ENCODE data around the gene TOMM20L.
"Not testable (repeated sequence)": the region's sequence is repeated elsewhere in the genome, so short reads cannot be mapped to it uniquely, and the experiment has no call there.

TOMM20L gene

DNA sequence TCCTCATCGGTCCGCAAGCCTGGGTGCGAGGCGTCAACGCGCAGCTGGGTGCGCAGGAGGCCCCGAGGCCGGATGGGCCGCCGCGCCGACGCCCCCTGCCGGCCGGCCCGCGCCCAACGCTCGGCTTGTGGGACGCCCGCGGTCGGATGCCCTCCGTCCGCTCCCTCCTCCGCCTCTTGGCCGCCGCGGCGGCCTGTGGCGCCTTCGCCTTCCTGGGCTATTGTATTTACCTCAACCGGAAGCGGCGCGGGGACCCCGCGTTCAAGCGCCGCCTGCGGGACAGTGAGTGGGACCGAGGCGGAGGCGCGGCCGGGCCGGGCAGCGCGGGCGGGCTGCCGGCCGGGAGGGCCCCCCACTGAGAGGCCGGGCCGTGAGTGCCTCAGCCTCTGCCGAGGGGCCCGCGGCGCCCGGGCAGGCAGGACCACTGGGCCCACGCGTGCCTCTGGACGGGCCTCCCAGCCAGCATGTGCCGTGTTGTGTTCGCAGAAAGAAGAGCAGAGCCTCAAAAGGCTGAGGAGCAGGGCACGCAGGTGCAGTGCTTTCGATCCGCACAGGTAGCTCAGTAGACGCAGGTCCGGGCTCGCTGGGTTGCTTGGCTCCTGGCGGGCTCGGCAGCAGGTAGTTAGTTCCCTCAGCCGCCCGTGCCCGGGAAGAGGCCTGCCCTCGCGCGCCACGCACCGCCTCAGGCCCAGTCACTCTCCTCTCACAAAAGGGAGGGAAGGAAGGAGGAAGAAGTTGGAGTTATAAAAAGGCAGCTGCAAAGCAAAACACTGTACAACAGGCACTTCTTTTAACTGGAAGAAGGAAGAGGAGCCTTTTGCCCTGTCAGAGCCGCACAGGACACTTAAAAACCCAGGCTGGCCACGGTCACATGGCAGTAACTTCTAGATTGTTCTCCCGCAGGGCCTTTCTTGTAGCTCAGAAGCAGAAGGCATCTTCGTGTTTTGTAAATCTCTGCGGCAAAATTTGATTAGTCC is at the start of gene TOMM20L:
Gene TOMM20L (plus strand): TSS at position 119 of the 977 bp plus-strand sequence. CDS start 28 bp downstream, at position 147.
- peak within 1 kb of the TSS; percentile 55 for H3K4me3 ChIP-seq (ENCODE audit: low read length)
- TF ChIP-seq, protein P1, sequence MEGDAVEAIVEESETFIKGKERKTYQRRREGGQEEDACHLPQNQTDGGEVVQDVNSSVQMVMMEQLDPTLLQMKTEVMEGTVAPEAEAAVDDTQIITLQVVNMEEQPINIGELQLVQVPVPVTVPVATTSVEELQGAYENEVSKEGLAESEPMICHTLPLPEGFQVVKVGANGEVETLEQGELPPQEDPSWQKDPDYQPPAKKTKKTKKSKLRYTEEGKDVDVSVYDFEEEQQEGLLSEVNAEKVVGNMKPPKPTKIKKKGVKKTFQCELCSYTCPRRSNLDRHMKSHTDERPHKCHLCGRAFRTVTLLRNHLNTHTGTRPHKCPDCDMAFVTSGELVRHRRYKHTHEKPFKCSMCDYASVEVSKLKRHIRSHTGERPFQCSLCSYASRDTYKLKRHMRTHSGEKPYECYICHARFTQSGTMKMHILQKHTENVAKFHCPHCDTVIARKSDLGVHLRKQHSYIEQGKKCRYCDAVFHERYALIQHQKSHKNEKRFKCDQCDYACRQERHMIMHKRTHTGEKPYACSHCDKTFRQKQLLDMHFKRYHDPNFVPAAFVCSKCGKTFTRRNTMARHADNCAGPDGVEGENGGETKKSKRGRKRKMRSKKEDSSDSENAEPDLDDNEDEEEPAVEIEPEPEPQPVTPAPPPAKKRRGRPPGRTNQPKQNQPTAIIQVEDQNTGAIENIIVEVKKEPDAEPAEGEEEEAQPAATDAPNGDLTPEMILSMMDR (conservative IDR thresholded peaks at IDR 0.05; ENCODE audit: low read length): no peak; the same call in 1 of the 2 replicates
- peak; percentile 50 for DNase-seq (ENCODE audit: low read depth)

DNA sequence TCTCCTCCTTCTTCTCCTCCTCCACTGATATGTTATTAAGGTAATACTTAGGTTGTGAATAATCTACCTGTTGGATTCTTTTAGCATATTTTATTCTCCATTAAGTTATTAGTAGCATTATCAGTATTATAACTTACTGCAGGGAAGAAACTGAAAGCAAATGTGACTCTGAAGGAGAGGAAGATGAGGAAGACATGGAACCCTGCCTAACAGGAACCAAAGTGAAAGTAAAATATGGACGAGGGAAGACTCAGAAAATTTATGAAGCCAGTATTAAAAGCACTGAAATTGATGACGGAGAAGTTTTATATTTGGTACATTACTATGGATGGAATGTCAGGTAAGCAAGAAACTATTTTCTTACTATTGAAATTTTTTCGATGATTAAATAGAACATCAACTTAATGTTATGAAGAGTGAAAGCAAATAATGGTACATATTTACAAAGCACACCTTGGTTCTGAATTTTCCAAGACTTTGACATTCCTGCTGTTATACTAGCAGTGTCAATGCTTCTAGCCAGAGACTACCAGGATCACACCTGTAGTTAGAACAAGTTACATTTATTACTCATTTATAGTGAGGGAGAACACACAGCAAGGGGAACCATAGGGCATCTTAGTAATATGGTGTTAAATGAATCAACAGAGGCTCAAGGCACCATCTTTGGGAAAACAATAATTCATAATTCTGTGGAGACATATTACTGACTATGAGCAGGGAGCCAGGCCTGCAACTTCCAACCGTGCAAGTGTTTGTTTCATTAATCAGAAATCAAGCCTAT is 42.0 kb upstream of the TOMM20L start:
- TF ChIP-seq, protein P1 (conservative IDR thresholded peaks at IDR 0.05; ENCODE audit: low read length): no peak
- DNase-seq (ENCODE audit: low read depth): peak; percentile 1

DNA sequence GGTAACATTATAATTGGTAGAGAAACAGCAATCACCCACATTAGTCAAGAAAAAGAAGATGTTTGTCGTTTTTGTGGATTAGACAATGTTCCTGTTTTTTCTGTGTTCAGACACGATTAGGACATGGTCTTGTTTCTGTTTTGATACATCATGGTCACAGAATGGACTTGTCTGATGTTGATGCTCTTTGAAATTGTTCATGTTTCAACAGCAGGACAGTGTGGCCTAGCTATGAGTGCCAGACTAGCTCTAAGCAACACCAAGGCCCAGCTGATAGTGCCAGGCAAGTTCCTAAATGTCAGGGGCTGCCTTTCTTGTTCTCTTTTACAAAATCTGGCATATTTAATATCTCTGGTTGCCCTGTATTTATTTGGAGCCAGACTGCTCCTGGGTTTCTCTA is 40.9 kb upstream of the TOMM20L start:
- no peak for DNase-seq (ENCODE audit: low read depth)
- TF ChIP-seq, protein P1 (conservative IDR thresholded peaks at IDR 0.05; ENCODE audit: low read length): no peak
- H3K4me3 ChIP-seq (ENCODE audit: low read length): no peak overlapping the region

More for the DNA sequence above, 42.0 kb upstream of the TOMM20L start:
- peak overlapping the region; percentile 7 for H3K4me3 ChIP-seq (ENCODE audit: low read length)

DNA sequence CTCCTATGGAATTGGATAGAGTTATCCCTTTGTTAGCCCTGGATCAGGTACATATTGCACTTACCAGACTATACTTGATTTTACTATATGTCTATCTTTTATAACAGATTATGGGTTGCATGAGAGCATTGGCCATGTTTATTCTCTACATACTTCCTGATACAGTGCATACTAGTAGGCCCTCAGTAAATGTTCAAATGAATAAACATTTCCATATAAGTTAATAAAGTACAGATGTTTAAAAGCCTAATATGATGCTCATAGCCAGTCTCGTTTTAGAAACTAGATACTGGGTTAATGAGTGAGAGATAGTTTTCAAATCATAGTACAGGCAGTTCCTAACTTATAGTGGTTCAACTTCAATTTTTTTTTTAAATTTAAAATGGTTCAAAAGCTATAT is 39.5 kb upstream of the TOMM20L start:
- peak; percentile 2 for DNase-seq (ENCODE audit: low read depth)
- H3K4me3 ChIP-seq (ENCODE audit: low read length): no peak overlapping the region
- TF ChIP-seq, protein P1 (conservative IDR thresholded peaks at IDR 0.05; ENCODE audit: low read length): no peak

DNA sequence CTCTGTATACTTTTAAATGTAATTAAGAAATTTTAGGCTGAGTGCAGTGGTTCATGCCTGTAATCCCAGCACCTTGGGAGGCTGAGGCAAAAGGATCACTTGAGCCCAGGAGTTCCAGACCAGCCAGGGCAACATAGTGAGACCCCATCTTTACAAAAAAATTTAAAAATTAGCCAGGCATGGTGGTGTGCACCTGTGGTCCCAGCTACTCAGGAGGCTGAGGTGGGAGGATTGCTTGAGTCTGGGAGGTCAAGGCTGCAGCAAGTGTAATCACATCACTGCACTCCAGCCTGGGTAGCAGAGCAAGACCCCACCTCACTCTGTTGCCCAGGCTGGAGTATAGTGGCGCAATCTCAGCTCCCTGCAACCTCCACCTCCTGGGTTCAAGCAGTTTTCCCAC is 33.5 kb upstream of the TOMM20L start:
- not testable (repeated sequence) for H3K4me3 ChIP-seq (ENCODE audit: low read length); DNase-seq (ENCODE audit: low read depth)

DNA sequence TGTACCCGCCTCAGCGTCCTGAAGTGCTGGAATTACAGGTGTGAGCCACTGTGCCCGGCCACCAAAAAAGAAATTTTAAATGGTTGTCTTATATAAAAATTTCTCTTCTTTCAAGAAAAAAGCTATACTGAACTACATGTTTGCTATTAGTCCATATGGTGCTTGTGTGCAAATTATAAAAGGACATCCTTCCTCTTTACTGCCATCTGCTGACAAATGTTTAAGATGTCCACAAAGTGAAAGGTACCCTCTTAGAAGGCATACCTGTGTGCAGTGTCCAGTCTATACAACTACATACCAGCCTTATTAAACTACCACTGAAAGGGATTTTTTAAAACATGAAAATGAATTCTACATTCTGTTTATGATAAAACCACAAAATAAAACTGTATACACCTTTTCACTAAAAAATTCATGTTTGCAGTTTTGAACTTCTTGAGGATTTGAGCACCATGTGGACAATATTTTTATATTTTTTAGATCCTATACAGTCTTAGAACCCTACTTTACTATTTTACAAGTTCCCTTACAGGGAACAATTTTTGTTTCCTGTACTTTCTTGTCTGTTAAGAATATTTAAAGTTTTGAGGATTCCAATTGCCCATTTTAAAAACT is 32.8 kb upstream of the TOMM20L start:
- DNase-seq (ENCODE audit: low read depth): peak; percentile 16

More for the DNA sequence above, 32.8 kb upstream of the TOMM20L start:
- TF ChIP-seq, protein P1 (conservative IDR thresholded peaks at IDR 0.05; ENCODE audit: low read length): peak; percentile 40
- no peak overlapping the region for H3K4me3 ChIP-seq (ENCODE audit: low read length)
